Loucy (cell line): ENCODE data around the gene MATCAP1.

Source experiments
- H2AFZ ChIP-seq: fragments of 200-600 bp; sonication (generic); 2 replicates; pipeline ENCODE4 v1.6.0; 2016; ENCODE audit warnings: antibody characterized with exemption, mild to moderate bottlenecking, low read length, moderate library complexity
- H3F3A ChIP-seq: fragments of 200-600 bp; 2 replicates; pipeline ENCODE4 v1.6.0; 2016; ENCODE audit warnings: antibody characterized with exemption, low read depth, mild to moderate bottlenecking
- H3K27me3 ChIP-seq: fragments of 200-600 bp; sonication (generic); 2 replicates; pipeline ENCODE4 v1.6.1; 2014; ENCODE audit warnings: low read length, mild to moderate bottlenecking; ENCODE audit not compliant: insufficient read depth, poor library complexity, severe bottlenecking
- H3K36me3 ChIP-seq: fragments of 200-600 bp; sonication (generic); 2 replicates; pipeline ENCODE4 v1.6.1; 2016; ENCODE audit warnings: low read length; ENCODE audit not compliant: insufficient read depth
- H3K4me1 ChIP-seq: fragments of 200-600 bp; sonication (generic); 2 replicates; pipeline ENCODE4 v1.5.1; 2014; ENCODE audit warnings: low read length, mild to moderate bottlenecking; ENCODE audit not compliant: insufficient read depth, poor library complexity, severe bottlenecking
- H3K4me2 ChIP-seq: fragments of 200-600 bp; sonication (generic); 2 replicates; pipeline ENCODE4 v1.6.0; 2014; ENCODE audit warnings: antibody characterized with exemption, low read length, low read depth, mild to moderate bottlenecking; ENCODE audit not compliant: poor library complexity, severe bottlenecking
- H3K4me3 ChIP-seq: fragments of 200-600 bp; sonication (generic); 2 replicates; pipeline ENCODE4 v1.5.1; 2014; ENCODE audit warnings: low read length, mild to moderate bottlenecking, mixed read lengths; ENCODE audit not compliant: poor library complexity, severe bottlenecking
- H3K79me2 ChIP-seq: fragments of 200-600 bp; sonication (generic); 2 replicates; pipeline ENCODE4 v1.6.1; 2014; ENCODE audit warnings: low read length; ENCODE audit not compliant: insufficient read depth
- H3K9ac ChIP-seq: fragments of 200-600 bp; sonication (generic); 2 replicates; pipeline ENCODE4 v1.6.0; 2014; ENCODE audit warnings: mild to moderate bottlenecking, low read depth, low read length, moderate library complexity; ENCODE audit not compliant: poor library complexity, severe bottlenecking
- H3K9me2 ChIP-seq: fragments of 200-600 bp; sonication (generic); replicated peaks from 2 replicates; pipeline ENCODE4 v1.6.1; 2016; ENCODE audit warnings: low read depth, low read length, mixed read lengths
- H3K9me3 ChIP-seq: fragments of 200-600 bp; sonication (generic); 2 replicates; pipeline ENCODE4 v1.6.1; 2014; ENCODE audit warnings: mild to moderate bottlenecking, antibody characterized with exemption, low read length, low read depth; ENCODE audit not compliant: insufficient read depth
- H4K20me1 ChIP-seq: fragments of 200-600 bp; sonication (generic); 2 replicates; pipeline ENCODE4 v1.6.0; 2014; ENCODE audit warnings: antibody characterized with exemption, low read length, mild to moderate bottlenecking; ENCODE audit not compliant: insufficient read depth, poor library complexity, severe bottlenecking
- EZH2phosphoT487 ChIP-seq: fragments of 200-600 bp; IDR thresholded peaks from 2 replicates; pipeline ENCODE4 v1.6.1; 2018; ENCODE audit warnings: antibody characterized with exemption, mild to moderate bottlenecking, moderate library complexity, borderline replicate concordance
- TF ChIP-seq, protein P1 (sequence below): fragments of 200-600 bp; sonication (generic); conservative IDR thresholded peaks from 2 replicates; pipeline ENCODE4 v1.5.1; 2014; ENCODE audit warnings: mild to moderate bottlenecking, antibody characterized with exemption, low read length

MATCAP1 gene

DNA sequence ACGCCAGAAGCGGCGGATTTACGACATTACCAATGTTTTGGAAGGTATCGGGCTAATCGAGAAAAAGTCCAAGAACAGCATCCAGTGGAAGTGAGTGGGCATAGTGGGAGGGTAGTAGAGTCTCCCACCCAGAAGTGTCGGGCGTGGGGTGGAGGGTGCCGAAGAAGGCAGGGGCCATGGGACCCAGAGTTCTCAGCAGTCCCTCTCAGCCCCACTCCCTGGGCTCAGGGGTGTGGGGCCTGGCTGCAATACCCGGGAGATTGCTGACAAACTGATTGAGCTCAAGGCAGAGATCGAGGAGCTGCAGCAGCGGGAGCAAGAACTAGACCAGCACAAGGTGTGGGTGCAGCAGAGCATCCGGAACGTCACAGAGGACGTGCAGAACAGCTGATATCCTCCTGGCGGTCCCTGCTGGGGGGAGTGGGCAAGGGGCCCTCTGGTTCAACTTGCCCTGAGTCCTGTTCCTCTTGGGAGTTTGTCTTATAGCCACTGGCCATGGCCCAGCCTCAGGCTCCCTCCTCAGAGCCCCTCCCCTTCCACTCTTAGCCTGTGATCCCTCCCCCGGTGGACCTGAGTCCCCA lies 9.1 kb upstream of the MATCAP1 start:
- Histone ChIP-seq H3K36me3 (peaks cover 33% of the 10 kb centered on the region; the same call in 1 of the 2 replicates), H3K4me2 (peak overlapping the region; percentile 97), H3K9me2 (no peaks in the 10 kb centered on the region), H3F3A (no peaks in the 10 kb centered on the region), H3K9me3 (no peaks in the 10 kb centered on the region), H3K4me3 (peak overlapping the region; percentile 98), H3K79me2 (peaks cover 50% of the 10 kb centered on the region), H3K9ac (peak overlapping the region; percentile 94), H4K20me1 (peaks cover 32% of the 10 kb centered on the region), H2AFZ (no peak overlapping the region), H3K4me1 (peaks cover 21% of the 10 kb centered on the region), H3K27me3 (no peaks in the 10 kb centered on the region)
- TF ChIP-seq EZH2phosphoT487: no peak
- TF ChIP-seq, protein P1, sequence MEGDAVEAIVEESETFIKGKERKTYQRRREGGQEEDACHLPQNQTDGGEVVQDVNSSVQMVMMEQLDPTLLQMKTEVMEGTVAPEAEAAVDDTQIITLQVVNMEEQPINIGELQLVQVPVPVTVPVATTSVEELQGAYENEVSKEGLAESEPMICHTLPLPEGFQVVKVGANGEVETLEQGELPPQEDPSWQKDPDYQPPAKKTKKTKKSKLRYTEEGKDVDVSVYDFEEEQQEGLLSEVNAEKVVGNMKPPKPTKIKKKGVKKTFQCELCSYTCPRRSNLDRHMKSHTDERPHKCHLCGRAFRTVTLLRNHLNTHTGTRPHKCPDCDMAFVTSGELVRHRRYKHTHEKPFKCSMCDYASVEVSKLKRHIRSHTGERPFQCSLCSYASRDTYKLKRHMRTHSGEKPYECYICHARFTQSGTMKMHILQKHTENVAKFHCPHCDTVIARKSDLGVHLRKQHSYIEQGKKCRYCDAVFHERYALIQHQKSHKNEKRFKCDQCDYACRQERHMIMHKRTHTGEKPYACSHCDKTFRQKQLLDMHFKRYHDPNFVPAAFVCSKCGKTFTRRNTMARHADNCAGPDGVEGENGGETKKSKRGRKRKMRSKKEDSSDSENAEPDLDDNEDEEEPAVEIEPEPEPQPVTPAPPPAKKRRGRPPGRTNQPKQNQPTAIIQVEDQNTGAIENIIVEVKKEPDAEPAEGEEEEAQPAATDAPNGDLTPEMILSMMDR: no peak

DNA sequence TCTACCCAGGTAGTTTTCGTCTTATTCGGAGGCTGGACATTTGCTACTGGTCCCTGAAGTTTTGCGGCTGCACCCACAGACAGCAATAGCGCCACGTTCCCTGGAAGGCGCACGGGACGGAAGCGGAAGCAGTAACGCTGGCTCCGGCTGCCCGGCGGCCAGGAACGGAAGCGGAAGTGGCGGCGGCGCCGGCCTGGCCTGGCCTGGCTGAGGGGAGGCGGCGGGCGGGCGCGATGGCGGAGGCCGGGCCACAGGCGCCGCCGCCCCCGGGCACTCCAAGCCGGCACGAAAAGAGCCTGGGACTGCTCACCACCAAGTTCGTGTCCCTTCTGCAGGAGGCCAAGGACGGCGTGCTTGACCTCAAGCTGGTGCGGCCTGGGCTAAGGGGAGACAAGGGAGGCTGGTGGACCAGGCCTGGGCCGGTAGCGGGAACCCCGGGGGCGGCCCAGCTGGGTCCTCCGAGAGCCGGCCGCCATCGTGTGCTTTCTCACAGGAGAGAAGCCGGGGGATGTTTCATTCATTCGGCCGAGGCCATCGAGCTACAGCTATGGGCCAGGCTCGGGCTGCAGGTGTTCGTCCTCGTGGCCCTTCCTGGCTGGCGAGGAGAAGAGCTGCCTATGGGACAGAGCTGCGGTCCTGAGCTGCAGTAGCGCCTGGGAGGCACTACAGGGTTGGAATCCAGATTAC lies 8.4 kb upstream of the MATCAP1 start, which contains the start of gene E2F4:
TSS of gene E2F4 (plus strand) at position 161 of the 687 bp plus-strand sequence. CDS start at position 234, 73 bp downstream.
- Histone ChIP-seq H2AFZ (peak within 1 kb of the TSS; percentile 71), H3K9ac (peak within 1 kb of the TSS; percentile 94), H3K79me2 (peaks cover 50% of the 10 kb centered on the region), H3K9me2 (no peaks in the 10 kb centered on the region), H3K4me1 (peaks cover 21% of the 10 kb centered on the region), H3K9me3 (no peaks in the 10 kb centered on the region), H3K4me2 (peak within 1 kb of the TSS; percentile 97), H3K4me3 (peak within 1 kb of the TSS; percentile 98), H3F3A (no peaks in the 10 kb centered on the region), H3K36me3 (peaks cover 28% of the 10 kb centered on the region; the same call in 1 of the 2 replicates), H4K20me1 (peaks cover 32% of the 10 kb centered on the region), H3K27me3 (no peaks in the 10 kb centered on the region)
- no peak for TF ChIP-seq EZH2phosphoT487
- TF ChIP-seq, protein P1: no peak

DNA sequence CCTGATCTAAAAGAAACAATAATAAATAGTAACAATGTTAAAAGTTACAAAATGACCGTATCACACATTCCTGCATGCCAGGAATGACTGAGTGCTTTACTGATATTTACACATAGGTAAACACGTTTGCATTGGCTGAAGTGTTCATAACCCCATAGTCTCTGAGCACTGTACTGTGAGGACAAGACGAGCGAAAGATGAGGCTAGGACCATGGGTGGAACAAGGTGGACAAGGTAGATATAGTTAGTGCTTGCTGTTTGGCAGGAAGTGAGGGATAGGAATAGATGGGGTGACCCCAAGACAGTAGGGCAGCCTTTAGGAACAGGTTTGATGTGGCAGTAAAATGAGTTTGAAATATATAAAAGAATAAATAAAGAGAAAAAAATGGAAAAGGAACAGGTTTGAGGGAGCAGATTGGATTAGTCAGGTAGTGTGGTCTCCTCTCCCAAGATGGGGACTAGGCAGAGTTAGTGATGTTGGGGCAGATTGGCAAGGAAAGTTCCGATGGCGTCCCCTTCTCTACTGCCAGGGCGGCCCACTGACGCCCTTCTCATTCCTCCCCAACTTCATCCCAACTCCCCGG lies 7.7 kb upstream of the MATCAP1 start:
- peak overlapping the region; percentile 71; the same call in 1 of the 2 replicates for H2AFZ ChIP-seq
- H3K4me1 ChIP-seq: peaks cover 16% of the 10 kb centered on the region
- H3K79me2 ChIP-seq: peaks cover 45% of the 10 kb centered on the region

More for the DNA sequence above, 7.7 kb upstream of the MATCAP1 start:
- Histone ChIP-seq H3F3A (no peaks in the 10 kb centered on the region), H3K36me3 (peaks cover 21% of the 10 kb centered on the region; the same call in 1 of the 2 replicates), H3K4me2 (peak overlapping the region; percentile 53), H3K9ac (peak overlapping the region; percentile 94), H3K27me3 (no peaks in the 10 kb centered on the region), H3K9me2 (no peaks in the 10 kb centered on the region), H4K20me1 (peaks cover 29% of the 10 kb centered on the region), H3K9me3 (no peaks in the 10 kb centered on the region), H3K4me3 (peak overlapping the region; percentile 98)
- TF ChIP-seq EZH2phosphoT487: no peak
- TF ChIP-seq, protein P1: no peak
